GM18907 (cell line): ENCODE data around the gene PFN2.
"Not testable (repeated sequence)": the region's sequence is repeated elsewhere in the genome, so short reads cannot be mapped to it uniquely, and the experiment has no call there.

Source experiments
- ATAC-seq: cut with Tn5 transposase; IDR thresholded peaks from one replicate; pipeline ENCODE4 v1.9.1; 2021; ENCODE audit warnings: mild to moderate bottlenecking, moderate library complexity; ENCODE audit not compliant: unreplicated experiment

The PFN2 gene, protein sequence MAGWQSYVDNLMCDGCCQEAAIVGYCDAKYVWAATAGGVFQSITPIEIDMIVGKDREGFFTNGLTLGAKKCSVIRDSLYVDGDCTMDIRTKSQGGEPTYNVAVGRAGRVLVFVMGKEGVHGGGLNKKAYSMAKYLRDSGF

DNA sequence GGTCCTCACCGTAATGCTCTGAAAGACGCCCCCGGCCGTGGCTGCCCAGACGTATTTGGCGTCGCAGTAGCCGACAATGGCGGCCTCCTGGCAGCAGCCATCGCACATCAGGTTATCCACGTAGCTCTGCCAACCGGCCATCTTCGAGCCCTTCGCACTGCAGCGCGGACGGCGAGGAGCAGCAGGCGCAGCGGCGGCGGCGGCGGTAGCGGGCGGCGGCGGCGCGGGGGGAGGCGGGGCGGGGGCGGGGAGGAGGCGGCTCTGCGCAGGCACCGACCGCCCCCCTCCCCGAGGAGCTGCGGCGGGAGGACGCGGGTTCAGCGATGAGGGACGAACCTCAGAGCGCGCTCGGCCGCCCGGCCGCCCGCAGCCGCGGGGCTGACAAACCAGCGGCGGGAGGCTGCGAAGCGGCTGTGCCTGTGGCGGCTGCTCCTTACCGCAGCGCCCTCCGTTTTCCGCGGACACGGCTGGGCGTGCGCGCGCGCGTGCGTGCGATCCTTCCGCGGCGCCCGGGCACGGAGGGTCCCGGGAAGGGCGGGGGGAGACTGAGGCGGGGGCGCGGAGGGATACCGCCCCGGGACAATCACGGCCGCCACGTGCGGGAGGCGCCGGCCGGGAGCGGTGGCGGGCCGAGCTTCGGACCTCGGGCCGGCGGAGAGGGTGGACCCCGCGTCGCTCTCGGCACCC is at the start of gene PFN2:
Gene PFN2, minus strand, starts transcription at position 180 of the 687 bp plus-strand sequence. Its CDS starts 39 bp downstream, at position 141.
- ATAC-seq = peak; percentile 50

DNA sequence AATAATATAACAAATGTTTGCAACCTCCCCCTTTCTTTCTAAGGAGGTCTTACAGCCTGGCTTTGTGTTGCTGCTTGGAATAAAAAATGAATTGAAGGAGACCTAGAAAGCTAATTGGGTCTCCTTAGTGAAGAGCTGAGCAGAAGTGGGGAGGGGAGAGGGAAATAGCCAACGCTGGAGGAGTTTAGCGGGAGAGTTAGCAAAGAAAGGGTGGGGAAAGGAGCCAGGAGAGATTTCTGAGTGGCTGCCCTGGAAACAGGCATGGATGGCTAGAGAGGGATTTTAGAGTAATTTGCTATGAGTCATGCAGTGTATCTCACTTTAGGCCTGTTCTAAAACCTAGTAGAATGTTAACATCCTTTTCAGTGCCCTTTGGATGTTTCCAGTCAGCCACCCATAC is 45.2 kb upstream of the PFN2 start:
- no peak for ATAC-seq

DNA sequence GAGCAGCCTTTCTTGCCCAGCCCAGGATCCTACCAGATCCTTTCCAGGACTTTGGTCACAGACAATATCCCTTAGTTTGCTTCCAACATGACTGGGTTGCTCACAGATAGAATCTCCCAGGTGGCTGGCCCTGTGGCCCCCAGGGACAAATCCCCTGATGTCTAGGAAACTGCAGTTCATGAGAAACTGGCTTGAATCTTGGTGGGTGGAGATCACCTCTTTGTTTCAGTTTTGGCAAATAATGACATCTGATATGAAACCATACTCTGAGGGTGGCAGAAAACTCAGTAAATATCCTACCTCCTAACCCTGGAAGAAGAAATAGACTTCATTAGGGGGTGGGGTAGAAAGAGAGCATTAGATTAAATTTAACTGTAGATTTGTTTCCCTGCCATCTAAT is 44.1 kb upstream of the PFN2 start:
- no peak for ATAC-seq

DNA sequence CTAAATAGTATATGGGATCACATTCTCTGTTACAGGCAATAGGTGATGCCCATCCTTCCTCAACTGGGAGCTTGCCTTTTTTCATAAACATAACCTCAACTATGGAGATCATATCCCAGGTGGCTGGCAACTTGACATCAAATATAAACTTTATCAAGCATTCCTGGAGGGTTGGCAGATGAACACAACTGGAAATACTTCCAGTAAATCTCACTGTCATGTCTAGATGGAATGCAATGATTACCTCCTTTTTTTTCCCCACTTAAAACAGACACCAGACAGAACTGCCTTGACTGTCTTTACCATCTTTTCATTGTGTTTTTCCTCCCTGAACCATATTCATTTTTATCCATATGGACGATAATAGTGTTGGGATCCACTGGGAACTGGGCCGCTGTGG is 43.1 kb upstream of the PFN2 start:
- ATAC-seq = no peak

DNA sequence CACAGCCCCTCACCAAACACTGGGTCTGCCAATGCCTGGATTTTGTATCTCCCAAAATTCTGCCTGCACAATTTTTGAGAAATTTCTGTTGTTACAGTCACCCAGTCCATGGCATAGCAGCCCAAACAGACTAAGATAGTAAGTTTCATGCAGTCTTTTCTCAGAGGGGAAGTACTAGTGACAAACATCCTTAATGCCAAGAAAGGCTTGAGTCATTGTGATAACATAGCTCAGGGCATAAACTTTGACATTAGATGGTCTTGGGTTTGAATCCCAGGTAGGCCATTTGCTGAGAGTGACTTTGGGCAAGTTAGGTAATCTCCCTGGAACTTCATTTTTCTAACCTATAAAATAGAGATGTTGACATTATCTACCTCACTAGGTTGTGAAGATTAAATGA is 36.1 kb upstream of the PFN2 start:
- no peak for ATAC-seq

DNA sequence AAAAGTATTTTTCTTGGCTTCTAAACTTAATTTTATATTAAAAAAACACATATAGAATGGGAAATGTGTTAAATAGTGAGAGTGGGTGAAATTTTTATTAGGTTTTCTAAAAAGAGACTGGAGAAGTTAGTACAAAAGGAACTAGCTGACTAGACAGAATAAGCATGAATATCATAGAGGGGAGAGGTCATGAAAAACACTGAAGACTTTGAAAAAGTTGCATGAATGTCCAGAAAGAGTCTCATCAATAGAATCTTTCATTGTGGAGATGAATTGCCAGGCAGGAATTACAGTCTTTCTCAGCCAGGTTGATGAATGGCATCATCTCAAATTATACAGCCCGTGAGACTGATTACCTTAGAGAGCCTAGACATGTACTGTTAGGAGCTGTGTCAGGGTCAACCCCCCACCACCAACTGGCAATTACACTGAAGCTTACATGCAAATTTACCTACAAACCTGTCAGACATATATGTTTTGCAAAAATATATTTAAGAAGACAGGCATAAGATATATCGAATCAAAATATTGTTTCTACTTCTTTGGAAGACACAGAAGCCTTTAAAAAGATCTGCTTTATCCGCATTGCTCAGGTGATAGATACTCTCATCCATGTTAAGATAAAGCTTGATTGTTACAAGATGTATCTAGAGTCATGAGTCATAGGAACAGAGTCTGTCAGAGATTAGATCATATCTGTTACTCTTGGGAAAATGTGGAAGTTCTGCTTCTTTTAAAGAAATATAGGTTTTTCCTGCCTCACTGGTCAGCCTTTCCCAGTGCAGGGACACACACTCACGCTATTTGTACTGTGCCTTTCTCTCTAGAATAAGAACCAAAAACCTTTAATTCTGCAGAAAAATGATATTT is 34.8 kb upstream of the PFN2 start:
- ATAC-seq = no peak

DNA sequence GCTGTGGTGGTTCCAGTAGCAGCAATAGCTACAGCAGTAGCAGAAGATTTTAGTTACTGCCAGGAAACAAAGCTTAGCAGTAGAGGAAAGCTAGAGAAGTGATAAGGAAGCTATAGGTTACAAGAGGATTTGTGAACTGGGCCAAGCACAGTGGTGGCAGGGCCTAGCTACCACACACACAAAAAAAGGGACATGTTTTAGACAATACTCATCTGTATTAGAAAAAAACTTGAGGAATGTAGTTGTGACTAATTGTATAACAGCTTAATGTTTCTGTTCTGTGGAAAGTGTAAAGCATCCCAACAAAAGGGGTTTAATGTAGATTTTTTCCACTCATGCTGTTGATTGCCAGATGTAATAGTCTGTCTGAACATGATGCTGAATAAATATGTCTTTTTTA is 29.9 kb upstream of the PFN2 start:
- no peak for ATAC-seq

DNA sequence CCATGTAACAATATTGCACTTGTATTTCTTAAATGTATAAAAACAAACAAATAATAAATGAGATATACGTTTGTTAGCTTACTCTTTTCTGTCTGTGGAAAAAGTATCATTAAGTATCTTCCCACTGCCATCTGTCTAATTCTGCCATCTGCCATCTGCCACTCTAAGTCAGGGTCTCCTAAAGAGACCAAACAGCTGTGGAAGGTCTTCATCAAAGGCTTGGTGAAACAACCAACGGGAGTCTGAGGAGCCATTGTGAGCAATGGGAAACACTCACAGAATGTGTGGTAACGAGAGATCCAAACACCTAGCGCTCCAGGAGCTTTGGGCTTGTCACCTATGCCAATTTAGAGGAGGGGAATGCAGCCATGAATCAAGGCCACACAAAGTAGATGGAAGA is 28.7 kb upstream of the PFN2 start:
- ATAC-seq = no peak

DNA sequence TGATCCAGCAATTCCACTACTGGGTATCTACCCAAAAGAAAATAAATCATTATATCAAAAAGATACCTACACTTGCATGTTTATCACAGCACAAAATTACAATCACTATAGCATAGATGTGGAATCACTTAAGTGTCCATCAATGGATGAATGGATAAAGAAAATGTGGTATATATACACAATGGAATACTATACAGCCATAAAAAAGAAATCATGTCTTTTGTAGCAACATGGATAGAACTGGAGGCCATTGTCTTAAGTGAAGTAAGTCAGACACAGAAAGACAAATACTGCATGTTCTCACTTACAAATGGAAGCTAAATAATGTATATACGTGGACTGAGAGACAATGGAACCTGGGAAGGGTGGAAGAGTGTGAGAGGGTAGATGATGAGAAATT is 28.3 kb upstream of the PFN2 start:
- no peak for ATAC-seq

DNA sequence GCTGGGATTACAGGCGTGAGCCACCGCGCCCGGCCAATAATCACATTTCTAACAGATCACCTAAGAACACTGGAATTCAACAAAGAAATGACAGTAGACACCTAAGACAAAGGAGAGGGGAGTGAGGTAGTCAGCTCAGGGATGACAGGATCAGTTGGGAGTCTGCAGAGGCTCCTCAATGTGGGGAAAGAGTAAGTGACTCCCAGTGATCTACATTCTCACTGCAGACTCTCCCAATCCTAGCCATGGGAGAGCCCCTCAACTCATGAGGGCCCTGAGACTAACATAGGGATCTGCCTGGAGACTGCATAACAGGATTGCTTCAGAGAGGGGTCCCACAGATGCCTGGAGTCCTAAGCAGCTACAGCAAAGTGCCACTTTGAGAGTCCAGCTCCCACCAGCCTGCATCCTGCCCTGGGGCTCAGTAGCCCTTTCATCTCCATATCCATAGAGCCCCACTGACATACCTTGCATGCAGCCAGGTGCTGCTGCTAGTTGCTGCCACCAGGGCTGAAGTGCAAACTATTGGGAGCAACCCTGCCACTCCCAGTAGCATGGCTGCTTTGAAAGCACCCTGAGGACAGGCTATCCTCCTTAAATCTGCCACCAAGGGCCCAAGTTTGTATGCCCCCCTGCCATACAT is 21.8 kb upstream of the PFN2 start:
- ATAC-seq = no peak

DNA sequence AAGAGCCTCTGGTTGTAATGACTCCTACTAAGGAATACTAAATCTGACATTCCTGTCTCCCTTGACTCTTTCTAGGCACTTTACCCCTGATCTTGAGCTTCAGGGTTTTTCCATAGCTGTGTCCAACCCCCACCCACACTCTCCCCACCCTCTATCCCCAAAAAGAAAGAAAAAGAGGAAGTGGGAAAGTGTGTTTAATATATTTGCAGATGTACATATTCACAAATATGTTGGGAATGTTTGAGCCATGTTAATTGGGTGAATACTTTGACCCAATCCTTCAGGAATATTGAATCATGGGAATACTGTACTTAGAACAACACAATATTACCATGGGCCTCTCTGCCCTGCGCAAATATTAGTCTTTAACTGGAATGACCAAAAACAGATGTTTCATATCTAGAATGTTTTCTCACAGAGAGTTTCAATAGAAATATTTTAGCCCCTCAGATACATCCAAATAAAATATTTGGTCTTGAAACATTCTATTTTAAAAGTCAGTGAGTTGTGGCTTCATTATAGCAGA is 19.8 kb upstream of the PFN2 start:
- ATAC-seq = no peak

DNA sequence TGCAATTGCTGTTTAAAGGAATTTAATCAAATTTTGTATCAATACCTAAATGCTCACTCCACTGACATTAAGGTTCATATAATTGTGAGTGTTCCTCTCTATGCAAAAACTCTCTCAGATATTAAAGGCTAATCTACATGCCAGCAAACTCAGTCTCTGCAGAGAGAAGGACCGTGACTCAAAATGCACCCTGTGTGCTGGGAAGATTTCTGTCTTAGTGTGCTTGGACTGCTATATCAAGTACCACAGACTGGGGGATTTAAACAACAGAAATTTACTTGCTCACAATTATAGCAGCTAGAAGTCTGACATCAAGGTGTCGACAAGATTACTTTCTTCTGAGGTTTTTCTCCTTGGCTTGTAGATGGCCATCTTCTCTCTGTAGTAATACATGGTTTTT is 18.6 kb upstream of the PFN2 start:
- ATAC-seq = no peak

DNA sequence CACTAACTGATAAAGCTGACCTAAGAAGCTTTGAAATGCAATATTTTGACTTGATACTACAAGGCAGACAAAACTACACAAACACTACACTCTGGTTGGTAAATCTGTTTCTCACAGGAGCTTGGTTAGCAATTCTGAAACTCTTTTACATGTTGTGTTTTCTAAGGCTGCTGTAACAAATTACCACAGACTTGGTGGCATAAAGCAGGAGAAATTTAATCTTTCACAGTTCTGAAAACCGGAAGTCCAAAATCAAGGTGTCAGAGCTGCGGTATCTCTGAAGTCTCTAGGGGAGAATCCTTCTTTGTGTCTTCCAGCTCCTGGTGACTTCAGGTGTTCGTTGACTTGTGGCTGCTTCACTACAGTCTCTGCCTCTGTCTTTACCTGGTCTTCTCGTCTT is 12.9 kb upstream of the PFN2 start:
- ATAC-seq = no peak

DNA sequence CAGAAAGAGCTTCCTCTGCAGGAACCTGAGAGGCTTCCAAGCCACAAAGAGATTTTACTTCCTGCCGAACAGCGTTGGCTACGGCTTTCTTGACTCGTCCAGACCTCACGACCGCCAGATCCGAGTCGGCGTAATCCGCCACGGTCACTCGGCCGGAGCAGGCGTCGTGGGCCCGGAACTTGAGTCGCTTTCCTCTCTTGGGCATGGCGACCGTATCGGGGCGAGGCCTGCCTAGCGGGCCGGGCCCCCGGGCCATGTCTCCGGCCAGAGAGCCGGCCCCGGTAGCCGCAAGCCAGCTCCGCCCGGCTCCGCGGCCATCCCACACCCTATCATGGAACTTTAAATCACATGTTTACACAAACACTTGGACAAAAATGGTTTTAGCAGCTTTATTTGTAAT is 12.4 kb upstream of the PFN2 start:
- ATAC-seq = not testable (repeated sequence)

DNA sequence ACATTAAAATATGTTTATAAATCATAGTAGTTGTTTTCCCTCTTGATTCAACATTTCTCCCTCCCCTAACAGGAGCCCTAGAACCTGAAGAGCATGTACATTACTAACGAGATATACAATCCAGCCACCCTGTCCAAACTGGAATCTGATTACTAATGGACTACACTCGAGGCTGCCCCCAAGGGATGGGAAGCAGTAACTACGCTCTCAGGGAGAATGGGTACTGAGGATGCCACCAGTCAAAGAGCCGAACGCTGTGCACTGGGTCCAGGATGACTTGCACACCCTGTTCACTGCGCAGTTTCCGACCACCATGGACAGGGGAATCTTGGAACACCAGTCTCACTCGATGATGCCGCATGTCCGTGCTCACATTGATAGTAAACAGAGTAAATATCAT is 11.3 kb upstream of the PFN2 start:
- not testable (repeated sequence) for ATAC-seq

DNA sequence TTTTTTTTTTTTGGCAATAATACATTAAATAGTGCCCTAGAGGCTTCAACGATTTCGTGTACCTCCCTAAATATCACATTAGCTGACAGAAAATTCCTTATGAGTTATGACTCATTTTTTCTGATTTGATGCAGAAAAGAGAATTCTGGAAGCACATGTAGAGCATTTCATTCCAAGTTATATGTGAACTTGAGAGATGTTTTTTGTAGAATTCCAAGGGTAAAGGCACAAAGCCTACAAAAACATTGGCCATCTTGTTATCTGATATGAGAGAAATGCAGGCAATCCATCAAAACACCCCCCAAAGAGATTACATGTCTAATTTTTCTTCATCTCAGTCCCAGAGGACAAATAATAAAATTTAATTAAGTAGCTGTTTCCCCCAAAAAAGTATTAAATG is 6.7 kb upstream of the PFN2 start:
- no peak for ATAC-seq

DNA sequence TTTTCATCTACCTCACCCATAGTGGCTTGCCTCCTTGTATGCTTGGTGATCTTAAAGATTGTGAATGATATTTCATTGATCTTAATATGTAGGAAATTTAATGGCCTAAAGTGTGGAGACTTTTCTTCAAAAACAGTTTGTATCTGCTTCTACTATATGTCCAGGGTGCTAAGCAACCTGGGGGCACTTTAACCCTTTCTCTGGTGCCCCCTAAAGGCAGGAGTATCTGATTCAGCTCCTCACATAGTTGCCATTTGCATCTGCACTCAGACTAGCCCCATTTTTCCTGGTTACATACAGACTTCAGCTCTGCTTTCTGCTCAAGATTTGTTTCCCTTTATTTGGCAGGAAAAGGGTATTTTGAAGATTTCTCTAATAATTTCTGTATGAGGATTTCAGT is 5.2 kb upstream of the PFN2 start:
- no peak for ATAC-seq

DNA sequence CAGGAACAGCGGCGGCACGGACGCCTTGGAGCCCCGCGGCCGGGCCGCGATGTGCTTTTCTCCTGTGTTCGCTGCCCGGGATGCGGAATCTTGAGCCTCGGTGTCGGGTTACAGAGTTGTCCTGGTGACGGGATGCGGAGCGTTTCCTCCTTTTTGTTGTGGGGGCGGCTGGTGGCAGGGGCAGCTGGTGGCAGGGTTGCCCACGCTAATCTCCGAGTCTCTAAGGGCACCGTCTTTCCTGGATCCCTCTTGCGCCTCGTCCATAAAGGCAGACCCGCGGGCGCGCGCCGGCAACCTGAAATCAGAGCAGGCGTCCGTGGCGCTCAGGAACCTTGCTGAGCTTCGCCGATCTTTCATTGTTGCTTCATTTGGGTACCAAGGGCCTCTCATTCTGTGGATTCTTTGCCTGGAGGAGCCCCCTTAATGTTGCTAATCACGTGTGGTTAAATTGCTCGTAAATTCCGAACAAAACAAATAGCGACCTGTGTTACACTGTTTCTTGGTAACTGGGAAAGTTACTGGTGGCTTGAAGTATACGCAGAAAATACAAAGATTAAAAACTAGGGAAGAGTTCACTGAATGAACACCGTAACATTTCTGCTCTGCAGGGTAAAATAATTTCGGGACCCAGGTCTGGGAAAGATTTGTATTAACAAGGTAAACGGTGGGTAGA is 844 bp upstream of the PFN2 start:
- peak; percentile 26 for ATAC-seq

DNA sequence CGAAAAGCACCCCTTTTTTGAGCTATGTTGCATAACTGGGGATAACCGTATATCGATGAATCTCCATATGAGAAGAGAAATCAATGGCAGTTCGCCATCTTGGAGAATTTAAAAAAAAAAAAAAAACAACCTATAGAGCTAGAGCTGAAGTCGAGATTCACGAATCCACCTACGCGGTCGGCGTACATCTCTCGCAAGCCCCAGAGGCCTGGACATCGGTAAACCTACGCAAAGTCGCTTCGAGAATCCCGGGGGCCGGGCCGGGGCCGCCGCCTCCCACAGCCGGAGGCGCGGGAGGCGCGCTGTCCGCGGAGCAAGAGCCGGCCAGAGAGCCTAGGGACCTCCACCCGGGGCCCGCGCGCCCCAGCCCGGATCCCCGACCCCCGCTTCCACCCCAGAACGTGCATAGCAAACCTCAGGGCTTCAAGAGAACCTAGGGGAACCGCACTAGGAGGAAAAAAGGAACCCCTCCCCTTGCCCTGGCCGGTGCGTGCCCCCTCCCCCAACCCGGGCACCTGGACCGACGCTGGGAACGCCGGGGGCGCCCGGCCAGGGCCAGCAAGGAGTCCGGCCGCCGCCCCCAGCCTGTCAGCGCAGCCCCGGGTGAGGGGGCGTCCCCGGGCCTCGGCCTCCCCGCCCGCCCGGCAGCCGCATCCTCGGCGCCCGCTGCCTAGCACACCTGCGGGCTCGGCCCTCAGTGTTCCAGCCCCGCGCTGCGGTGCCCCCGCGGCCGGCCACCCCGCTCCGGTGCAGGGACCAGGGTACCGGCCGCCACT is 567 bp downstream of the PFN2 start:
- ATAC-seq = peak; percentile 69
